Activated gamma-delta T cell (primary cell): ENCODE data around the gene COQ4.
A peak's percentile ranks its signal among the peaks of the same experiment; 100 is the strongest.
"Not testable (repeated sequence)": the region's sequence is repeated elsewhere in the genome, so short reads cannot be mapped to it uniquely, and the experiment has no call there.

Experiments used
- DNase-seq: peaks from one replicate; lab custom pipeline; 2025; lab: John Stamatoyannopoulos, UW
- total RNA-seq, 2 donors: gene quantifications; one replicate each; lab custom pipeline; 2026; lab: John Stamatoyannopoulos, UW

Gene COQ4
- 41.8 to 56.4 reads per million in 2 donors for total RNA-seq

- peak; percentile 74 for DNase-seq
These were observed at the start of gene COQ4, which contains the start of gene TRUB2 for GRCh38 chr9:128322404-128323211. TSS of gene COQ4 (plus strand) at chr9:128322839. CDS start at chr9:128322859, 20 bp downstream. TSS of gene TRUB2 (minus strand) at chr9:128322447. CDS start at chr9:128322408, 39 bp downstream.

- DNase-seq, result no peak
These were observed 48.4 kb upstream of the COQ4 start for GRCh38 chr9:128274245-128274644.

- DNase-seq, result peak; percentile 75
These were observed 47.2 kb upstream of the COQ4 start, which contains the start of gene GOLGA2 for GRCh38 chr9:128275198-128276007. TSS of gene GOLGA2 (minus strand) at chr9:128276007. CDS start at chr9:128275976, 31 bp downstream.

GRCh38 chr9:128276008-128276573 lies 46.5 kb upstream of the COQ4 start, which contains the start of gene SWI5:
TSS of gene SWI5 (plus strand) at chr9:128276276.
- DNase-seq, result peak; percentile 95

- no peak for DNase-seq
These were observed 45.9 kb upstream of the COQ4 start for GRCh38 chr9:128276574-128277270.

- not testable (repeated sequence) for DNase-seq
These were observed 43.3 kb upstream of the COQ4 start for GRCh38 chr9:128279088-128280073.

- no peak for DNase-seq
These were observed 42.5 kb upstream of the COQ4 start for GRCh38 chr9:128280084-128280622.

- no peak for DNase-seq
These were observed 40.1 kb upstream of the COQ4 start for GRCh38 chr9:128282500-128282899.

GRCh38 chr9:128285033-128285784 lies 37.4 kb upstream of the COQ4 start:
- no peak for DNase-seq

GRCh38 chr9:128286440-128286839 lies 36.2 kb upstream of the COQ4 start:
- no peak for DNase-seq

- DNase-seq, result no peak
These were observed 34.2 kb upstream of the COQ4 start for GRCh38 chr9:128288273-128289004.

GRCh38 chr9:128292009-128292408 lies 30.6 kb upstream of the COQ4 start:
- no peak for DNase-seq

GRCh38 chr9:128293091-128293490 lies 29.5 kb upstream of the COQ4 start:
- no peak for DNase-seq

- DNase-seq, result no peak
These were observed 28.5 kb upstream of the COQ4 start for GRCh38 chr9:128294142-128294541.

- no peak for DNase-seq
These were observed 26.1 kb upstream of the COQ4 start for GRCh38 chr9:128296340-128297220.

GRCh38 chr9:128297221-128297773 lies 25.3 kb upstream of the COQ4 start:
- DNase-seq, result no peak
